NCI-H2171 (cell line): Measurements from ENCODE around the gene TNS2.
"Not testable (repeated sequence)": the region's sequence is repeated elsewhere in the genome, so short reads cannot be mapped to it uniquely, and the experiment has no call there.

Experiments used
- DNase-seq: peaks from one replicate; lab custom pipeline; 2025; lab: John Stamatoyannopoulos, UW

TNS2 gene

GRCh38 chr12:53095596-53095895, 45.7 kb downstream of the TNS2 start:
- DNase-seq, result not testable (repeated sequence)

GRCh38 chr12:53096089-53096741, 46.4 kb downstream of the TNS2 start:
- no peak for DNase-seq

GRCh38 chr12:53096759-53097158, 46.9 kb downstream of the TNS2 start:
- no peak for DNase-seq

- DNase-seq, result no peak
These were observed 47.3 kb downstream of the TNS2 start for GRCh38 chr12:53097207-53097563.

- DNase-seq, result peak; percentile 46
These were observed 47.9 kb downstream of the TNS2 start, which contains the start of gene IGFBP6 for GRCh38 chr12:53097564-53098353. Gene IGFBP6, plus strand, starts transcription at chr12:53097667. Its CDS starts 51 bp downstream, at chr12:53097718.

GRCh38 chr12:53098354-53098981, 48.6 kb downstream of the TNS2 start:
- no peak for DNase-seq

GRCh38 chr12:53099071-53099882, 49.4 kb downstream of the TNS2 start:
- peak; percentile 33 for DNase-seq

- DNase-seq, result no peak
These were observed 50.7 kb downstream of the TNS2 start for GRCh38 chr12:53100466-53101151.

- DNase-seq, result no peak
These were observed 51.4 kb downstream of the TNS2 start for GRCh38 chr12:53101266-53101665.

GRCh38 chr12:53101931-53102781, 52.3 kb downstream of the TNS2 start:
- DNase-seq, result no peak

- no peak for DNase-seq
These were observed 53.3 kb downstream of the TNS2 start, which contains the start of gene SOAT2 for GRCh38 chr12:53102883-53103807. Gene SOAT2, plus strand, starts transcription at chr12:53103486. Its CDS starts 92 bp downstream, at chr12:53103578.

- DNase-seq, result no peak
These were observed 54.0 kb downstream of the TNS2 start for GRCh38 chr12:53103860-53104305.

- DNase-seq, result no peak
These were observed 55.4 kb downstream of the TNS2 start for GRCh38 chr12:53105256-53105655.

- DNase-seq, result no peak
These were observed 56.0 kb downstream of the TNS2 start for GRCh38 chr12:53105712-53106439.

- no peak for DNase-seq
These were observed 57.3 kb downstream of the TNS2 start for GRCh38 chr12:53107122-53107521.

- DNase-seq, result not testable (repeated sequence)
These were observed 62.6 kb downstream of the TNS2 start for GRCh38 chr12:53112431-53112830.

- no peak for DNase-seq
These were observed 63.4 kb downstream of the TNS2 start for GRCh38 chr12:53113136-53113705.

- no peak for DNase-seq
These were observed 64.1 kb downstream of the TNS2 start for GRCh38 chr12:53113951-53114350.
